HEK293 (cell line): ENCODE results near the gene FAAH2.

ENCODE experiments used
- CTCF ChIA-PET: fragments of 350-600 bp; formaldehyde crosslinking; extraction: SDS; loops from one replicate; lab custom pipeline; 2021; ENCODE audit warnings: antibody characterized with exemption; lab: Yijun Ruan, JAX
- POLR2A ChIA-PET: fragments of 300-600 bp; formaldehyde crosslinking; extraction: SDS; loops from one replicate; lab custom pipeline; 2020; ENCODE audit warnings: antibody characterized with exemption, inconsistent platforms; lab: Yijun Ruan, JAX
- H3K27ac ChIP-seq: fragments of 200-500 bp; sonication (Bioruptor generic); 2 replicates; pipeline ENCODE4 v1.5.1; 2014; ENCODE audit warnings: low read depth, low read length, control low read depth, inconsistent platforms; ENCODE audit errors: extremely low read depth
- H3K36me3 ChIP-seq, 2 experiments: fragments of 200-500 bp in 1 of 2; sonication (Bioruptor generic) in 1 of 2; 1 replicate in 1 of 2; 2 replicates in 1 of 2; pipeline ENCODE4 v1.5.1; 2014 to 2017; ENCODE audit warnings: inconsistent platforms in 2 of 2, low read length in 2 of 2; ENCODE audit not compliant: control insufficient read depth in 2 of 2, insufficient read depth in 1 of 2
- H3K4me1 ChIP-seq: fragments of 200-500 bp; sonication (Bioruptor generic); 2 replicates; pipeline ENCODE4 v1.5.1; 2014; ENCODE audit warnings: mild to moderate bottlenecking, low read length, inconsistent platforms; ENCODE audit not compliant: control insufficient read depth, insufficient read depth
- H3K4me3 ChIP-seq: 2 replicates; pipeline ENCODE4 v1.5.1; 2011; ENCODE audit warnings: low read depth, mild to moderate bottlenecking, control low read depth, low read length, moderate library complexity
- H3K9me3 ChIP-seq: fragments of 200-500 bp; sonication (Bioruptor generic); 2 replicates; pipeline ENCODE4 v1.5.1; 2014; ENCODE audit warnings: low read depth, low read length, inconsistent platforms; ENCODE audit not compliant: control insufficient read depth, insufficient read depth
- BCL11B ChIP-seq: fragments of 450-650 bp; formaldehyde crosslinking; IDR thresholded peaks from 2 replicates; pipeline ENCODE4 v1.5.1; 2016; ENCODE audit warnings: low read depth, missing biosample characterization, missing genetic modification characterization
- KLF9 ChIP-seq: fragments of 450-650 bp; formaldehyde crosslinking; IDR thresholded peaks from 2 replicates; pipeline ENCODE4 v1.5.1; 2016; ENCODE audit warnings: missing biosample characterization, missing genetic modification characterization, low read depth
- SP2 ChIP-seq: fragments of 450-650 bp; formaldehyde crosslinking; IDR thresholded peaks from 2 replicates; pipeline ENCODE4 v1.5.1; 2016; ENCODE audit warnings: missing biosample characterization, missing genetic modification characterization
- YY2 ChIP-seq: fragments of 450-650 bp; formaldehyde crosslinking; IDR thresholded peaks from 2 replicates; pipeline ENCODE4 v1.5.1; 2016; ENCODE audit warnings: missing biosample characterization, missing genetic modification characterization
- ZEB2 ChIP-seq: fragments of 450-650 bp; formaldehyde crosslinking; IDR thresholded peaks from 2 replicates; pipeline ENCODE4 v1.5.1; 2016; ENCODE audit warnings: missing biosample characterization, missing genetic modification characterization
- ZNF121 ChIP-seq: fragments of 450-650 bp; formaldehyde crosslinking; IDR thresholded peaks from 2 replicates; pipeline ENCODE4 v1.5.1; 2016; ENCODE audit warnings: missing biosample characterization, missing genetic modification characterization
- ZNF138 ChIP-seq: fragments of 450-650 bp; formaldehyde crosslinking; IDR thresholded peaks from 2 replicates; pipeline ENCODE4 v1.5.1; 2016; ENCODE audit warnings: missing biosample characterization, missing genetic modification characterization, borderline replicate concordance
- ZNF19 ChIP-seq: fragments of 450-650 bp; formaldehyde crosslinking; IDR thresholded peaks from 2 replicates; pipeline ENCODE4; 2016; ENCODE audit warnings: missing biosample characterization, missing genetic modification characterization, low read depth
- ZNF302 ChIP-seq: fragments of 450-650 bp; formaldehyde crosslinking; IDR thresholded peaks from 2 replicates; pipeline ENCODE4 v1.5.1; 2016; ENCODE audit warnings: missing biosample characterization, missing genetic modification characterization, low read depth
- ZNF366 ChIP-seq: fragments of 450-650 bp; formaldehyde crosslinking; conservative IDR thresholded peaks from 2 replicates; pipeline ENCODE4 v1.5.1; 2016; ENCODE audit warnings: missing biosample characterization, missing genetic modification characterization
- ZNF549 ChIP-seq: fragments of 450-650 bp; IDR thresholded peaks from 2 replicates; pipeline ENCODE4 v1.5.1; 2018; ENCODE audit warnings: missing biosample characterization, missing genetic modification characterization, mild to moderate bottlenecking, inconsistent platforms, moderate library complexity
- ZNF558 ChIP-seq: fragments of 450-650 bp; formaldehyde crosslinking; IDR thresholded peaks from 2 replicates; pipeline ENCODE4 v1.5.1; 2016; ENCODE audit warnings: missing biosample characterization, missing genetic modification characterization
- ZNF561 ChIP-seq: fragments of 450-650 bp; IDR thresholded peaks from 2 replicates; pipeline ENCODE4 v1.5.1; 2018; ENCODE audit warnings: missing biosample characterization, missing genetic modification characterization, borderline replicate concordance
- ZNF677 ChIP-seq: fragments of 450-650 bp; IDR thresholded peaks from 2 replicates; pipeline ENCODE4 v1.5.0; 2018; ENCODE audit warnings: missing biosample characterization, mild to moderate bottlenecking, missing genetic modification characterization, moderate library complexity
- ZNF843 ChIP-seq: fragments of 450-650 bp; formaldehyde crosslinking; IDR thresholded peaks from 2 replicates; pipeline ENCODE4 v1.5.1; 2016; ENCODE audit warnings: missing biosample characterization, missing genetic modification characterization
- TF ChIP-seq, protein P1 (sequence below): fragments of 450-650 bp; formaldehyde crosslinking; IDR thresholded peaks from 2 replicates; pipeline ENCODE4 v1.5.1; 2016; ENCODE audit warnings: missing biosample characterization, missing genetic modification characterization
- TF ChIP-seq, protein P2 (sequence below): fragments of 450-650 bp; formaldehyde crosslinking; IDR thresholded peaks from 2 replicates; pipeline ENCODE4 v1.5.1; 2016; ENCODE audit warnings: missing biosample characterization, missing genetic modification characterization, borderline replicate concordance
- TF ChIP-seq, protein P3 (sequence below): fragments of 450-650 bp; formaldehyde crosslinking; IDR thresholded peaks from 2 replicates; pipeline ENCODE4 v1.5.1; 2016; ENCODE audit warnings: missing biosample characterization, missing genetic modification characterization
- TF ChIP-seq, protein P4 (sequence below): fragments of 450-650 bp; formaldehyde crosslinking; IDR thresholded peaks from 2 replicates; pipeline ENCODE4 v1.5.1; 2016; ENCODE audit warnings: missing biosample characterization, missing genetic modification characterization
- TF ChIP-seq, protein P5 (sequence below): IDR thresholded peaks from 2 replicates; pipeline ENCODE4 v1.6.1; 2011; ENCODE audit warnings: mild to moderate bottlenecking, low read depth, low read length, borderline replicate concordance

Gene FAAH2

DNA sequence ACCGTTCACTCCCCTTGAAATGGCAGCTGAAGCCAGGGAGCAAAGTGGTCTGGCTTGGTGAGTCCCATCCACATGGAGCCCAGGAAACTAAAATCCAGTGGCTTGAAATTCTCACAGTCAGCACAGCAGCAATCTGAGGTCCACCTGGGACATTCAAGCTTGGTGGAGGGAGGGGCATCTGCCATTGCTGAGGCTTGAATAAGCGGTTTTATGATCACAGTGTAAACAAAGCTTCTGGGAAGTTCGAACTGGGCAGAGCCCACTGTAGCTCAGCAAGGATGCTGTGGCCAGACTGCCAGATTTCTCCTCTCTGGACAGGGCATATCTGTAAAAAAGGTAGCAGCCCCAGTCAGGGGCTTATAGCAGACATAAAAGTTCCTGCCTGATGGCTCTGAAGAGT lies 15.5 kb upstream of the FAAH2 start:
- TF ChIP-seq KLF9 (tag by site-specific recombination) (no peak), ZNF121 (tag by site-specific recombination) (no peak), ZNF549 (tag by site-specific recombination) (no peak), BCL11B (tag by site-specific recombination) (no peak), ZNF558 (tag by site-specific recombination) (no peak), ZNF843 (tag by site-specific recombination) (no peak), YY2 (tag by site-specific recombination) (no peak), ZNF138 (tag by site-specific recombination) (no peak), SP2 (tag by site-specific recombination) (no peak), ZEB2 (no peak), ZNF302 (no peak), ZNF561 (tag by site-specific recombination) (no peak), ZNF677 (tag by site-specific recombination) (no peak), ZNF366 (tag by site-specific recombination) (no peak), ZNF19 (tag by site-specific recombination) (no peak)
- TF ChIP-seq, protein P1, sequence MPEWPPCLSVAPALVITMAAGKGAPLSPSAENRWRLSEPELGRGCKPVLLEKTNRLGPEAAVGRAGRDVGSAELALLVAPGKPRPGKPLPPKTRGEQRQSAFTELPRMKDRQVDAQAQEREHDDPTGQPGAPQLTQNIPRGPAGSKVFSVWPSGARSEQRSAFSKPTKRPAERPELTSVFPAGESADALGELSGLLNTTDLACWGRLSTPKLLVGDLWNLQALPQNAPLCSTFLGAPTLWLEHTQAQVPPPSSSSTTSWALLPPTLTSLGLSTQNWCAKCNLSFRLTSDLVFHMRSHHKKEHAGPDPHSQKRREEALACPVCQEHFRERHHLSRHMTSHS (tag by site-specific recombination), result no peak
- TF ChIP-seq, protein P2, sequence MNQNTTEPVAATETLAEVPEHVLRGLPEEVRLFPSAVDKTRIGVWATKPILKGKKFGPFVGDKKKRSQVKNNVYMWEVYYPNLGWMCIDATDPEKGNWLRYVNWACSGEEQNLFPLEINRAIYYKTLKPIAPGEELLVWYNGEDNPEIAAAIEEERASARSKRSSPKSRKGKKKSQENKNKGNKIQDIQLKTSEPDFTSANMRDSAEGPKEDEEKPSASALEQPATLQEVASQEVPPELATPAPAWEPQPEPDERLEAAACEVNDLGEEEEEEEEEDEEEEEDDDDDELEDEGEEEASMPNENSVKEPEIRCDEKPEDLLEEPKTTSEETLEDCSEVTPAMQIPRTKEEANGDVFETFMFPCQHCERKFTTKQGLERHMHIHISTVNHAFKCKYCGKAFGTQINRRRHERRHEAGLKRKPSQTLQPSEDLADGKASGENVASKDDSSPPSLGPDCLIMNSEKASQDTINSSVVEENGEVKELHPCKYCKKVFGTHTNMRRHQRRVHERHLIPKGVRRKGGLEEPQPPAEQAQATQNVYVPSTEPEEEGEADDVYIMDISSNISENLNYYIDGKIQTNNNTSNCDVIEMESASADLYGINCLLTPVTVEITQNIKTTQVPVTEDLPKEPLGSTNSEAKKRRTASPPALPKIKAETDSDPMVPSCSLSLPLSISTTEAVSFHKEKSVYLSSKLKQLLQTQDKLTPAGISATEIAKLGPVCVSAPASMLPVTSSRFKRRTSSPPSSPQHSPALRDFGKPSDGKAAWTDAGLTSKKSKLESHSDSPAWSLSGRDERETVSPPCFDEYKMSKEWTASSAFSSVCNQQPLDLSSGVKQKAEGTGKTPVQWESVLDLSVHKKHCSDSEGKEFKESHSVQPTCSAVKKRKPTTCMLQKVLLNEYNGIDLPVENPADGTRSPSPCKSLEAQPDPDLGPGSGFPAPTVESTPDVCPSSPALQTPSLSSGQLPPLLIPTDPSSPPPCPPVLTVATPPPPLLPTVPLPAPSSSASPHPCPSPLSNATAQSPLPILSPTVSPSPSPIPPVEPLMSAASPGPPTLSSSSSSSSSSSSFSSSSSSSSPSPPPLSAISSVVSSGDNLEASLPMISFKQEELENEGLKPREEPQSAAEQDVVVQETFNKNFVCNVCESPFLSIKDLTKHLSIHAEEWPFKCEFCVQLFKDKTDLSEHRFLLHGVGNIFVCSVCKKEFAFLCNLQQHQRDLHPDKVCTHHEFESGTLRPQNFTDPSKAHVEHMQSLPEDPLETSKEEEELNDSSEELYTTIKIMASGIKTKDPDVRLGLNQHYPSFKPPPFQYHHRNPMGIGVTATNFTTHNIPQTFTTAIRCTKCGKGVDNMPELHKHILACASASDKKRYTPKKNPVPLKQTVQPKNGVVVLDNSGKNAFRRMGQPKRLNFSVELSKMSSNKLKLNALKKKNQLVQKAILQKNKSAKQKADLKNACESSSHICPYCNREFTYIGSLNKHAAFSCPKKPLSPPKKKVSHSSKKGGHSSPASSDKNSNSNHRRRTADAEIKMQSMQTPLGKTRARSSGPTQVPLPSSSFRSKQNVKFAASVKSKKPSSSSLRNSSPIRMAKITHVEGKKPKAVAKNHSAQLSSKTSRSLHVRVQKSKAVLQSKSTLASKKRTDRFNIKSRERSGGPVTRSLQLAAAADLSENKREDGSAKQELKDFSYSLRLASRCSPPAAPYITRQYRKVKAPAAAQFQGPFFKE (tag by site-specific recombination), result no peak
- TF ChIP-seq, protein P3, sequence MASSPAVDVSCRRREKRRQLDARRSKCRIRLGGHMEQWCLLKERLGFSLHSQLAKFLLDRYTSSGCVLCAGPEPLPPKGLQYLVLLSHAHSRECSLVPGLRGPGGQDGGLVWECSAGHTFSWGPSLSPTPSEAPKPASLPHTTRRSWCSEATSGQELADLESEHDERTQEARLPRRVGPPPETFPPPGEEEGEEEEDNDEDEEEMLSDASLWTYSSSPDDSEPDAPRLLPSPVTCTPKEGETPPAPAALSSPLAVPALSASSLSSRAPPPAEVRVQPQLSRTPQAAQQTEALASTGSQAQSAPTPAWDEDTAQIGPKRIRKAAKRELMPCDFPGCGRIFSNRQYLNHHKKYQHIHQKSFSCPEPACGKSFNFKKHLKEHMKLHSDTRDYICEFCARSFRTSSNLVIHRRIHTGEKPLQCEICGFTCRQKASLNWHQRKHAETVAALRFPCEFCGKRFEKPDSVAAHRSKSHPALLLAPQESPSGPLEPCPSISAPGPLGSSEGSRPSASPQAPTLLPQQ (tag by site-specific recombination), result no peak
- TF ChIP-seq, protein P4, sequence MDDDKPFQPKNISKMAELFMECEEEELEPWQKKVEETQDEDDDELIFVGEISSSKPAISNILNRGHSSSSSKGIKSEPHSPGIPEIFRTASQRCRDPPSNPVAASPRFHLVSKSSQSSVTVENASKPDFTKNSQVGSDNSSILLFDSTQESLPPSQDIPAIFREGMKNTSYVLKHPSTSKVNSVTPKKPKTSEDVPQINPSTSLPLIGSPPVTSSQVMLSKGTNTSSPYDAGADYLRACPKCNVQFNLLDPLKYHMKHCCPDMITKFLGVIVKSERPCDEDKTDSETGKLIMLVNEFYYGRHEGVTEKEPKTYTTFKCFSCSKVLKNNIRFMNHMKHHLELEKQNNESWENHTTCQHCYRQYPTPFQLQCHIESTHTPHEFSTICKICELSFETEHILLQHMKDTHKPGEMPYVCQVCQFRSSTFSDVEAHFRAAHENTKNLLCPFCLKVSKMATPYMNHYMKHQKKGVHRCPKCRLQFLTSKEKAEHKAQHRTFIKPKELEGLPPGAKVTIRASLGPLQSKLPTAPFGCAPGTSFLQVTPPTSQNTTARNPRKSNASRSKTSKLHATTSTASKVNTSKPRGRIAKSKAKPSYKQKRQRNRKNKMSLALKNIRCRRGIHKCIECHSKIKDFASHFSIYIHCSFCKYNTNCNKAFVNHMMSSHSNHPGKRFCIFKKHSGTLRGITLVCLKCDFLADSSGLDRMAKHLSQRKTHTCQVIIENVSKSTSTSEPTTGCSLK, result no peak
- TF ChIP-seq, protein P5, sequence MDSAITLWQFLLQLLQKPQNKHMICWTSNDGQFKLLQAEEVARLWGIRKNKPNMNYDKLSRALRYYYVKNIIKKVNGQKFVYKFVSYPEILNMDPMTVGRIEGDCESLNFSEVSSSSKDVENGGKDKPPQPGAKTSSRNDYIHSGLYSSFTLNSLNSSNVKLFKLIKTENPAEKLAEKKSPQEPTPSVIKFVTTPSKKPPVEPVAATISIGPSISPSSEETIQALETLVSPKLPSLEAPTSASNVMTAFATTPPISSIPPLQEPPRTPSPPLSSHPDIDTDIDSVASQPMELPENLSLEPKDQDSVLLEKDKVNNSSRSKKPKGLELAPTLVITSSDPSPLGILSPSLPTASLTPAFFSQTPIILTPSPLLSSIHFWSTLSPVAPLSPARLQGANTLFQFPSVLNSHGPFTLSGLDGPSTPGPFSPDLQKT, result no peak
- ChIA-PET POLR2A (no interaction called here), CTCF (no interaction called here)
- no peaks in the 10 kb centered on the region for H3K36me3 ChIP-seq
- no peak overlapping the region for H3K4me3 ChIP-seq
- no peak overlapping the region for H3K27ac ChIP-seq
- H3K4me1 ChIP-seq, result no peaks in the 10 kb centered on the region
- H3K9me3 ChIP-seq, result peaks cover 4% of the 10 kb centered on the region; the same call in 1 of the 2 replicates
